GM23248 (cell line): Measurements from ENCODE around the gene RBPMS2. TPM values are rescaled to one million over a fixed set of nuclear protein-coding genes. Genes with fewer than 3 reads are reported as not detected.

Experiments
- DNase-seq: peaks from one replicate; pipeline ENCODE4 v3.0.0-alpha.2; 2015
- H2AFZ ChIP-seq: fragments of 200-600 bp; sonication (generic); 2 replicates; pipeline ENCODE4 v1.6.1; 2016; ENCODE audit warnings: antibody characterized with exemption
- H3F3A ChIP-seq: fragments of 200-600 bp; sonication (generic); 2 replicates; pipeline ENCODE4 v1.6.1; 2016; ENCODE audit warnings: mild to moderate bottlenecking, antibody characterized with exemption, mixed run types; ENCODE audit not compliant: insufficient read depth
- H3K27ac ChIP-seq: fragments of 200-600 bp; sonication (generic); 2 replicates; pipeline ENCODE4 v1.5.1; 2016; ENCODE audit warnings: mild to moderate bottlenecking
- H3K27me3 ChIP-seq: fragments of 200-600 bp; sonication (generic); replicated peaks from 2 replicates; pipeline ENCODE4 v1.6.1; 2016; ENCODE audit warnings: mild to moderate bottlenecking; ENCODE audit not compliant: insufficient read depth
- H3K36me3 ChIP-seq: fragments of 200-600 bp; sonication (generic); 2 replicates; pipeline ENCODE4 v1.6.1; 2016; ENCODE audit warnings: low read depth, mild to moderate bottlenecking
- H3K4me1 ChIP-seq: fragments of 200-600 bp; sonication (generic); 2 replicates; pipeline ENCODE4 v1.6.1; 2016; ENCODE audit warnings: mild to moderate bottlenecking; ENCODE audit not compliant: insufficient read depth
- H3K4me2 ChIP-seq: fragments of 200-600 bp; sonication (generic); one replicate; pipeline ENCODE4 v1.6.1; 2016; ENCODE audit warnings: mild to moderate bottlenecking; ENCODE audit not compliant: unreplicated experiment
- H3K4me3 ChIP-seq: fragments of 200-600 bp; sonication (generic); 2 replicates; pipeline ENCODE4 v1.5.1; 2016; ENCODE audit warnings: mild to moderate bottlenecking
- H3K79me2 ChIP-seq: fragments of 200-600 bp; sonication (generic); 2 replicates; pipeline ENCODE4 v1.6.1; 2016; ENCODE audit warnings: mild to moderate bottlenecking; ENCODE audit not compliant: insufficient read depth
- H3K9ac ChIP-seq: fragments of 200-600 bp; sonication (generic); 2 replicates; pipeline ENCODE4 v1.6.1; 2016; ENCODE audit warnings: mild to moderate bottlenecking
- H3K9me2 ChIP-seq: fragments of 200-600 bp; sonication (generic); 2 replicates; pipeline ENCODE4 v1.6.1; 2016; ENCODE audit warnings: mixed run types, mild to moderate bottlenecking, moderate library complexity; ENCODE audit not compliant: insufficient read depth
- H3K9me3 ChIP-seq: fragments of 200-600 bp; sonication (generic); one replicate; pipeline ENCODE4 v1.6.1; 2017; ENCODE audit warnings: low read depth
- H4K20me1 ChIP-seq: fragments of 200-600 bp; sonication (generic); 2 replicates; pipeline ENCODE4 v1.6.0; 2016; ENCODE audit not compliant: insufficient read depth
- EZH2 ChIP-seq: fragments of 200-600 bp; sonication (generic); IDR thresholded peaks from 2 replicates; pipeline ENCODE4 v1.6.1; 2018; ENCODE audit warnings: antibody characterized with exemption, mild to moderate bottlenecking; ENCODE audit not compliant: insufficient read depth, poor library complexity, severe bottlenecking
- EZH2phosphoT487 ChIP-seq: fragments of 200-600 bp; sonication (generic); IDR thresholded peaks from 2 replicates; pipeline ENCODE4 v1.6.1; 2018; ENCODE audit warnings: antibody characterized with exemption, moderate library complexity, mild to moderate bottlenecking, low read depth; ENCODE audit not compliant: insufficient read depth
- WGBS, 2 experiments: methylation state at CpG; one replicate each; pipeline ENCODE4 v1.1.6; 2015 to 2017; ENCODE audit warnings: low lambda C conversion rate in 2 of 2, low coverage in 1 of 2; ENCODE audit errors: missing lambda C conversion rate in 2 of 2; 5-methylcytosine and 5-hydroxymethylcytosine counted together
- in situ Hi-C: fragments of 300-500 bp; cut with MboI; formaldehyde crosslinking; loops from 2 replicates; pipeline ENCODE4 v1.15.0; 2020
- polyA plus RNA-seq: library from polyadenylated mRNA; unstranded; fragments of >200 nt; fragmentation: Nextera tagmentation; extraction: Ambion mirVana; gene quantifications from 2 replicates; pipeline ENCODE4 v1.2.1, GENCODE V29; 2016
- total RNA-seq: library from RNA; depleted of rRNA; stranded (reverse); fragments of >200 nt; shearing (Covaris generic); gene quantifications from 2 replicates; pipeline ENCODE4 v1.2.3, GENCODE V29; 2014

Gene RBPMS2
- total and polyA plus RNA-seq, 2 experiments from 2014 or later: 0.71 TPM; not detected in 1

DNA sequence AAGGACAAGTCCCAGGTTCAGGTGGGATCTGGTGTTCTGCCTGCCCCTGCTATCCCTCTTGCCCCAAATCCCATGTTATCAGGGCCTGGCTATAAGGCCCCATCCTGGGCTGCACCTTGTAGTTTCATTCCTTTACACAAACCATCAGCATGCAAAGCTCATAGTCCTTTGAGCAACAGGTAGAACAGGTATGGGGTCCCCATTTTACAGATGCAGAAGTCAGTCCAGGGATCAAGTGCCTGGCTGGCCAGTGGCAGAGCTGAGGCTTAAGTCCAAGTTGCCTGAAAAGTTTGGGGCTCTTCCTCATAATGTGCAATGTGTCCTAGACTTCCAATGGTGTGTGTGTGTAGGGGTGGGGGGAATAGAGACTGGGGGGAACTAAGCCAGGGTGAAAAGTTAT is 11.9 kb downstream of the RBPMS2 start:
- no peaks in the 10 kb centered on the region for H3K27me3 ChIP-seq
- no peak for DNase-seq
- H3K9me3 ChIP-seq: no peaks in the 10 kb centered on the region
- H4K20me1 ChIP-seq: no peaks in the 10 kb centered on the region
- H2AFZ ChIP-seq: no peak overlapping the region
- H3F3A ChIP-seq: no peaks in the 10 kb centered on the region
- in situ Hi-C loops: no loop called here
- H3K79me2 ChIP-seq: no peaks in the 10 kb centered on the region
- no peak overlapping the region for H3K4me3 ChIP-seq
- H3K4me2 ChIP-seq: no peak overlapping the region
- H3K4me1 ChIP-seq: no peaks in the 10 kb centered on the region
- no peaks in the 10 kb centered on the region for H3K9me2 ChIP-seq
- no peak overlapping the region for H3K27ac ChIP-seq
- TF ChIP-seq EZH2phosphoT487: no peak
- no peak for TF ChIP-seq EZH2
- H3K9ac ChIP-seq: no peak overlapping the region
- no peaks in the 10 kb centered on the region for H3K36me3 ChIP-seq

- H3K36me3 ChIP-seq: no peaks in the 10 kb centered on the region
- H3K79me2 ChIP-seq: no peaks in the 10 kb centered on the region
- H3K9me3 ChIP-seq: no peaks in the 10 kb centered on the region
- H3K27ac ChIP-seq: no peak overlapping the region
- no peaks in the 10 kb centered on the region for H3K9me2 ChIP-seq
- 86 to 92% methylated on average over 3 to 8 of the region's 8 CpGs for WGBS, 2 experiments
- H3K4me2 ChIP-seq: no peak overlapping the region
- in situ Hi-C loops: no loop called here
- no peaks in the 10 kb centered on the region for H3K27me3 ChIP-seq
- H3K9ac ChIP-seq: no peak overlapping the region
- H3K4me3 ChIP-seq: no peak overlapping the region
- no peaks in the 10 kb centered on the region for H4K20me1 ChIP-seq
- no peak for DNase-seq
- H3K4me1 ChIP-seq: no peaks in the 10 kb centered on the region
- no peaks in the 10 kb centered on the region for H3F3A ChIP-seq
- TF ChIP-seq EZH2 (no peak), EZH2phosphoT487 (no peak)
- no peak overlapping the region for H2AFZ ChIP-seq
Observed at GRCh38 chr15:64763021-64763420, 12.4 kb downstream of the RBPMS2 start.

- Histone ChIP-seq H3K4me3 (no peak overlapping the region), H3F3A (no peaks in the 10 kb centered on the region), H3K79me2 (no peaks in the 10 kb centered on the region), H3K9me3 (no peaks in the 10 kb centered on the region), H3K27ac (no peak overlapping the region), H3K9me2 (no peaks in the 10 kb centered on the region), H3K27me3 (no peaks in the 10 kb centered on the region), H4K20me1 (no peaks in the 10 kb centered on the region), H3K9ac (no peak overlapping the region), H3K4me2 (no peak overlapping the region), H3K4me1 (no peaks in the 10 kb centered on the region), H2AFZ (no peak overlapping the region), H3K36me3 (no peaks in the 10 kb centered on the region)
- in situ Hi-C loops: no loop called here
- no peak for DNase-seq
- 78 to 82% methylated on average over 8 of the region's 8 CpGs for WGBS, 2 experiments
- TF ChIP-seq EZH2: no peak
- TF ChIP-seq EZH2phosphoT487: no peak
Observed at GRCh38 chr15:64762546-64762945, 12.8 kb downstream of the RBPMS2 start.

- Histone ChIP-seq H2AFZ (no peak overlapping the region), H3K4me1 (no peaks in the 10 kb centered on the region), H3K79me2 (no peaks in the 10 kb centered on the region), H3K36me3 (no peaks in the 10 kb centered on the region), H3K9ac (no peak overlapping the region), H3K27ac (no peak overlapping the region), H3K9me2 (no peaks in the 10 kb centered on the region), H3K9me3 (no peaks in the 10 kb centered on the region), H3F3A (no peaks in the 10 kb centered on the region), H3K27me3 (no peaks in the 10 kb centered on the region), H3K4me2 (no peak overlapping the region), H3K4me3 (no peak overlapping the region), H4K20me1 (no peaks in the 10 kb centered on the region)
- TF ChIP-seq EZH2phosphoT487: no peak
- no peak for TF ChIP-seq EZH2
- in situ Hi-C loops: no loop called here
- no peak for DNase-seq
- 57 to 67% methylated on average over 10 to 11 of the region's 11 CpGs for WGBS, 2 experiments
Observed at GRCh38 chr15:64761156-64761555, 14.2 kb downstream of the RBPMS2 start.

DNA sequence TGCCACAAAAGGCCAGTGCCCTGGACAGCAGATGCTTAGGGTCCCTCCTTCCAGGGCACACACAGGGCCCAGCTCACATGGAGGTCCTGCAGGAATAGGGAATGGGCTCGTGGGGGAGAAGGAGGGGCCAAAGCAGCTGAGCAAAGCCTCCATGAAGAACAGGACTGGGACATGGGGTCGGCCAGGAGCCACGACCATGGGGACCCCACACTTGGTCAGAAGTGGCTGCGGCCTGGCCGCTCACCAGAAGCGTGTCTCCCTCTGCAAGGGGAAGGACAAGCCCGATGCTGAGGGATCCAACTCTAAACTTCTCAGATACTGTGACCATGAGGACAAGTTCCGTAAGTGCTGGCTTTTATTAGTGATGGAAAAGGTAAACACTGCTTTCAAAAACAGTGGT is 15.3 kb downstream of the RBPMS2 start:
- H3K27ac ChIP-seq: no peak overlapping the region
- in situ Hi-C loops: no loop called here
- H3K9me3 ChIP-seq: no peaks in the 10 kb centered on the region
- H3K27me3 ChIP-seq: no peaks in the 10 kb centered on the region
- no peak overlapping the region for H3K9ac ChIP-seq
- H3K4me3 ChIP-seq: no peak overlapping the region
- H3F3A ChIP-seq: no peaks in the 10 kb centered on the region
- no peaks in the 10 kb centered on the region for H3K79me2 ChIP-seq
- no peaks in the 10 kb centered on the region for H3K4me1 ChIP-seq
- H3K36me3 ChIP-seq: no peaks in the 10 kb centered on the region
- H3K4me2 ChIP-seq: no peak overlapping the region
- no peaks in the 10 kb centered on the region for H3K9me2 ChIP-seq
- no peak for DNase-seq
- TF ChIP-seq EZH2phosphoT487 (no peak), EZH2 (no peak)
- 74 to 77% methylated on average over 8 of the region's 8 CpGs for WGBS, 2 experiments
- H2AFZ ChIP-seq: no peak overlapping the region
- H4K20me1 ChIP-seq: no peaks in the 10 kb centered on the region
